Right ventricle myocardium superior (tissue), 1 donor: Measurements from ENCODE around the gene FBN3. TPM values are rescaled to one million over a fixed set of nuclear protein-coding genes. Genes with fewer than 3 reads are reported as not detected.
A peak's percentile ranks its signal among the peaks of the same experiment; 100 is the strongest.

Source experiments
- ATAC-seq: fragments of 200-7000 bp; cut with Tn5 transposase; one replicate; pipeline ENCODE4 v1.9.1; 2020; ENCODE audit warnings: mild to moderate bottlenecking; ENCODE audit not compliant: poor library complexity
- DNase-seq: peaks from one replicate; pipeline ENCODE4 v3.0.0-alpha.2; 2020
- intact Hi-C: fragments of 100-400 bp; cut with DNase I; formaldehyde crosslinking; loops from one replicate; pipeline ENCODE4 v1.11.2; 2022
- total RNA-seq: library from RNA; stranded (reverse); fragmentation: NEBNext Ultra II Directional; extraction: Animal tissue kit (Norgen Biotek cat#: 25700); gene quantifications from one replicate; pipeline ENCODE4 v1.2.1, GENCODE V29; 2021
- donor health status: DM: no; HTN: yes; CAD: no; lungs with severe emphysema.

The FBN3 gene
- total RNA-seq, 1 donor from 2014 or later: not detected

DNA sequence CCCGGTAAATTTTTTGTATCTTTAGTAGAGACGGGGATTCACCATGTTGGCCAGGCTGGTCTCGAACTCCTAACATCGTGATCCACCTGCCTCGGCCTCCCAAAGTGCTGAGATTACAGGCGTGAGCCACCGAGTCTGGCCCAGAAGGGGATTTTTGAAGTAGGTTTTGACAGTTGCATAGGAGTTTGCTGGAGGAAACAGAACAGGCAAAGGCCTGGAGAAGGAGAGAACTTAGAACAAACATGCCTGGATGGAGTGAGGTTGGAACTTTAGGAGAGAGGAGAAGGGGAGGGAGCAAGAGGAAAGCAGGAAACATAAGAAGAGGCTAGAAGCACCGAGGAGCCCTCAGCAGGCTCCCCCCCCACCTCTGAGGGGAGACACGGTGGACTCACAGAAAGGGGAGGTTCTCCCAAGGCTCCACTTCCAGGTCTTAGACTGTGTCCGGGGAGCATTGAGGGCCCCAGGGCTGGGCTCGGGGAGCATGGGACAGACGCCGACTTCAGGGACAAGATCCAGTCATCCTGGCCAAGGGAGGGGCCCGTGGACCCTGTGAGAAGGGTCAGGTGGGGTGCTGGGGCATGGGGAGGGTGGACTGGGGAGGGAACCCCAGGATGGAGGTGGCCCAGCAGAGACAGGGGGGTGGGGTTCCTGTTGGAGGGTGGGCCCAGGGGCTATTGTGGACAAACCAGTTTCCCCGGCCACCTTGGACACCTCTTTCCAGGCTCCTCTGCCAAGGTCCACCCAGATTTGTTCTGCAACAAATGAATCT lies 1.8 kb upstream of the FBN3 start:
- ATAC-seq (no peak), DNase-seq (no peak)
- intact Hi-C loops: loop anchor here (10.0 kb wide), 2 partner anchors 54 to 206 kb away; partner anchors contain the start of genes CERS4 and TIMM44

GRCh38 chr19:8150178-8150865 lies 930 bp upstream of the FBN3 start:
- intact Hi-C loops: loop anchor here (10.0 kb wide), 2 partner anchors 54 to 206 kb away; partner anchors contain the start of genes CERS4 and TIMM44
- ATAC-seq (no peak), DNase-seq (no peak)

DNA sequence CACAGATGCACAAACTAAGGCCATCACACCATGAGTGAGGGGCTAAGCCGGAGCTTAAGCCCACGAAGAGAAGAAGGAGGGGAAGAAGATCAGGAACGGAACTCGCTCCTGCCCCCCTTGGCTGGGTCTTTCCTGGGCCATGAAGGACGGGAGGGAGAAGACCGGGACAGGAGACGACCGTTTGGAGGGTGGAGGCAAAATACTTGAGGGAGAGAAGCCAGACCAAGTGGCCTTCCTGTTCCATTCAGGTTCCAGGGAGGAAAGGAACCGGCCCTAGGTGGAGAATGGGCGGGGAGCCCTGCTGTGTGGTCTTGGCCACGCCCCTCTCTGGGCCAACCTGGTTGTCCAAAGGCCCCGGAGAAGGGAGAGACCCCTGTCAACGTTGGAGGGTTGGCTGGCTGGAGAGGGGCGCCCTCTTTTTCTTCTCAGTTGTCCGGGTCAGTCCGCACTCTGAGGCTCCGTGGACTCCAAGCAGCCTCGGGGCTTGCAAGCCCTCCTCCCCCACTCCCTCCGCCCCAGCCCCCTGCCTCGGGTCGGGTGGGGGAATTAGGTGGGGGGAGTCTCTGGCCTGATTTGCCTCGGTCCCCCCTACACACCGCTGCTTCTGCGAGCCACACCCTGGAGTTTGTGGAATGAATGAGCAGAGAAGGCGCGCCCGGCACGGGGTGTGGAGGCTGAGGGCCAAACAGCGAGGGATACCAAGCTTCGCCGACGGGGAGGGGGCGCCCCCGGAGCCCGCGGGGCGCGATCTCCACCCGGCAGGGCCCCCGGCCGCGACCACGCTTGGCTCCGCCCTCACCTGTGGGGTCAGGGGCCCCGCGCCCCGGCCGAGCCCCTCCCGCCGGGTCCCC lies 757 bp downstream of the FBN3 start:
- DNase-seq: no peak
- ATAC-seq: no peak
- intact Hi-C loops: no loop called here

DNA sequence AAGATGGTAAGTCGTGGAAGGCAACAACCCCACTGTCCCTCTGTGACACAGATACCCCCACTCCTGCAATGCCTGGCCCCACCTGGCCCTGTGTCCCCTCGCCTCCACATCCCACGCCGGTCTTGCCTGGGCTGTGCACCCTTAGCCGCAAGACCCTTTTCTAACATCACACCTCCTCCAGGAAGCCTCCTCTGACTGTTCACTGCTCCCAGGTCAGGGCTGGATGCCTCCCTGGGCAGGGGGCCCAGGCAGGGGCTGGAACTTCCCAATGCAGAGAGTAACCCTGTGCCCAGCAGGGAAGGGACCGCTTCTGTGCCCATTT lies 1.3 kb downstream of the FBN3 start:
- DNase-seq (no peak), ATAC-seq (no peak)
- intact Hi-C loops: no loop called here

DNA sequence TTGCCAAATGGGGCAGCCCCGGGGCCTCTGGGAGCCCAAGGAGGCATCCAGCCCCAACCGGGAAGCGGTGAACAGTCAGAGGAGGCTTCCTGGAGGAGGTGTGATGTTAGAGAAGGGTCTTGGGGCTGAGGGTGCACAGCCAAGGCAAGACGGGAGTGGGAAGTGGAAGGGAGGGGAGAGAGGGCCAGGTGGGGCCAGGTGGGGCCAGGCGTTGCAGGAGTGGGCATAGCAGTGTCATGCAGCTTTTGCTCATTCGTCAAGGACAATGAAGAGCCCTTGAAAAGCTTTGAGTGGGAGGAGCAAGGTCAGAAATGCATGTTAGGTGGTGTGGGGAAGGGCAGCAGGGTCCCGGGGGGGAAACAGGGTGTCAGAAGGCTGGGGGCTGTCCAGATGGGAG lies 1.8 kb downstream of the FBN3 start:
- intact Hi-C loops: no loop called here
- no peak for ATAC-seq
- no peak for DNase-seq

DNA sequence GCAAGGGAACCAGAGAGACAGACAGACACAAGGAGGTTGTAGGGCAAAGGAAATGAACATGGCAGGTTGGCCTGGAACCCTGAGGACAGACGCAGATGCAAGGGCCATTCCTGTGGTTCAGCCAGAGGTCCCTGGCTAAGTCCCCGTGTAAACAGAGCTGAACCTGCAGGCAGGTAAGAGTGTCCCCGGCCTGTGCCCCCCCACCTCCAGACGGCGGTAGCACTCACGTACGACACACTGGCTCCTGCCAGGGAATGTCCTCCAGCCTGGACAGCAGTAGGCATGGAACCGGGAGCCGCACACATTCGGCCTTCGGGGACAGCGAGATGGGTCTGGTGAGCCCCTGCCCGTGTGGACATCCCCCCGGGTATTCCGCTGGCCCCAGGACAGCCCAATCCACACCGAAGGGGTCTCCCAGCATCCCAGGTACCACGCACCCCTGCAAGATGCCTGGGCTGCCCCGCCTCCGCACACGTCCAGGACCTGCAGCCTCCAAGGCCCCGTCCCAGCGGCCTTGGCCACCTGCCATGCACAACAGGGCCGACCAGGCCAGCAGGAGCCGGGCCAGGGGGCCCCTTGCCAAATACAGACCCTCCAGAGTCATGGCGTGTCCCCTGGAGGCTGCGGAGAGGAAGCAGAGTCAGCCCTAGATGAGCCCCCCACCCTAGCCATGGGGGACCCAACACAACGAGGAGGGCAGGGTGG lies 2.4 kb downstream of the FBN3 start:
- no peak for ATAC-seq
- no peak for DNase-seq
- intact Hi-C loops: no loop called here

DNA sequence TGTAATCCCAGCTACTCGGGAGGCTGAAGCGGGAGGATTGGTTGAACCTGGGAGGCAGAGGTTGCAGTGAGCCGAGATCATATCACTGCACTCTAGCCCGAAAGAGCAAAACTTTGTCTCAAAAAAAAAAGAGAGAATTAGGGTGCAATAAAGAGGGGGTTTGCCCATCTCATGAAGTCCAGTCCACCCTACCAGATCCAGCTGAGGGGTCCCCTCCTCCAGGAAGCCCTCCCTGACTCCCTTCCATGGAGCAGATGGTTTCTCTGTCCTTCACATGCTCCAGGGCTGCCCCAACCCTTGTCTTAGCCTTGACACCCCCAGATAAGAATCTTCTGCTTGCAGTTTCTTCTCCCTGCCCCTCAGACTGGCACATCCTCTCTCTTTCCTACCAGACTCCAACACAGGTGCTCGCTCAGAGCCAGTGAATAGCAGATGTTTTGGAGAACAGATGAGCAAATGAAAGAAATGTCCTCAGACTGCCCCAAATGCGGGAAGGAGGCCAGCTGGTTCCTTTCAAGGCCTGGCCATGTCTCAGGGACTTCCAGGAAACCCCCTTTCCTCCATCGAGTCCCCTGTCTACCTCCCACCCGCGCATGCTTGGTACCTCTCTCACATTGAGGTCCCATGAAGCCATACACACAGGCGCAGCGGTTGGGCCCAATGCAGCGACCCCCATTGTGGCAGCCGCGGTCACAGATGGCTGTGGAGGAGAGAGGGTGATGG lies 5.0 kb downstream of the FBN3 start:
- no peak for DNase-seq
- ATAC-seq: no peak
- intact Hi-C loops: no loop called here

DNA sequence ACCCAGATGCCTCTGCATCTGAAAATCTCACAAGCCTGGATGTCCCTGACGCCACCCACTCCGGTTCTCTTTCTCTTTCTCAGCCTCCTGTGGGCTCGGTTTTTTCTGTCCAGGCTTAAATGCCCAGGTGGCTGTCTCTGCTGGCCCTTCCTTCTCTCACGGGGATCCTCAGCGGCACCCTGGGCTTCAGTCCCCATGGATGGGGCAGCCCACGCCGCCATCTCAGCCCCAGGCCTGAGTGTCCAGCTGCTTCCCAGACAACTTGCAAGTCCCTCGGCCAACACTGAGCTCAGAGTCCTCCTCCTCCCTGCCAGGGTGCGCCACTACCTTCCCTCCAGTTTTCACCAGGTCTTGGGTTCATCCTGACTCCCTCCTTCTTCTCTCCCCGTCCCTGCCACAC lies 6.4 kb downstream of the FBN3 start:
- DNase-seq: no peak
- intact Hi-C loops: no loop called here
- ATAC-seq: no peak

- intact Hi-C loops: no loop called here
- no peak for ATAC-seq
- no peak for DNase-seq
Observed at GRCh38 chr19:8142513-8142900, 6.9 kb downstream of the FBN3 start.

GRCh38 chr19:8141726-8142512 lies 7.5 kb downstream of the FBN3 start:
- no peak for DNase-seq
- no peak for ATAC-seq
- intact Hi-C loops: no loop called here

GRCh38 chr19:8138201-8138600 lies 11.2 kb downstream of the FBN3 start:
- no peak for DNase-seq
- no peak for ATAC-seq
- intact Hi-C loops: no loop called here

- intact Hi-C loops: no loop called here
- no peak for ATAC-seq
Observed at GRCh38 chr19:8137425-8137824, 12.0 kb downstream of the FBN3 start.

DNA sequence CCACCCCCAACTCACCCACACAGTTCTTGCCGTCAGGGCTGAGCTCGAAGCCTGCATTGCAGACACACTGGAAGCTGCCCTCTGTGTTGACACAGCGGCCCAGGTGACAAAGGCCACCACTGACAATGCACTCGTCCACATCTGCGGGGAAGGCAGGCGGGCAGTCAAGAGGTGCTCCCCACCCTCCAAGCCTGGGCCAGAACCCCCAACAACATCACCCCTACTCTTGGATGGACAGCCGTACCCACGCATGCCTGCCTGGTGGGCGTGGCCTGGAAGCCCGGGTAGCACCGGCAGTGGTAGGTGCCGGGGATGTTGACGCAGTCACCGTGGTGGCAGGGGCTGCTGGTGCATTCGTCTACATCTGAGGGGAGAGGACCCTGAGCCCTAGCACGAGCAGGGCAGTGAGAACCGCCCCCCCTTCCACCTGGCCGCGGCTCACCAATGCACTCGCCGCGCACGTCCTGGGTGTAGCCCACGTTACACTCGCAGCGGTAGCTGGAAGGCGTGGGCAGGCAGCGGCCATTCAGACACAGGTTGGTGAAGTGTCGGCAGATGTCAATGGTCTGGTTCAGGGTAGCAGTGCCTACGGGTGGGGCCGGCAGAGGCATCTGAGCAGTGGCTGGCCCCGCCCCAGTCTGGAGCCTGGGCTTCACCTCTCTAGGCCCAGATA lies 13.3 kb downstream of the FBN3 start:
- intact Hi-C loops: no loop called here
- ATAC-seq: no peak

More at GRCh38 chr19:8137425-8137824, 12.0 kb downstream of the FBN3 start:
- no peak for DNase-seq

GRCh38 chr19:8132858-8133458 lies 16.4 kb downstream of the FBN3 start:
- intact Hi-C loops: no loop called here
- ATAC-seq (no peak), DNase-seq (no peak)

More for the DNA sequence above, 13.3 kb downstream of the FBN3 start:
- no peak for DNase-seq

GRCh38 chr19:8131517-8131916 lies 17.9 kb downstream of the FBN3 start:
- intact Hi-C loops: no loop called here
- ATAC-seq: no peak
- no peak for DNase-seq

DNA sequence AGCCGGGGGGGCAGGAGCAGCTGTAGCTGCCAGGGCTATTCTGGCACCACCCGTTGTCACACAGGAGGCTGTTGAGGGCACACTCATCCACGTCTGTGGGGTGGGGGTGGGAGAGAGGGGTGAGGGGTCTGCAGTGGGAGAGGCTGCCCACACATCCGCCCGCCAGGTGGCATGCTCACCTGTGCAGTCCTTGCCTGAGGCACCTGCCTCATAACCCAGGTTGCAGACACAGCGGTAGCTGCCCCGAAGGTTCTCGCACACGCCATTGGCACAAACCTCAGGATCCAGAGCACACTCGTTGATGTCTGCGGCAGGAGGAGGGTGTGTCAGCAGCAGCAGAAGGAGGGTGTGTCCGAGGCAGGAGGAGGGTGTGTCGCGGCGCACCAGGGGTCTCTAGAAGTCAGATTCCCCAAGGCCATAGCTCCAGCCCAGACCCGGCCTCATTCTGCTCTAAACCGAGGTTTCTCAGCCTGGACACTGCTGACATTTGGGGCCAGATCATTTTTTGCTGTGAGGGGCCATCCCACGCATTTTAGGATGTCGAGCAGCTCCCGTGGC lies 20.3 kb downstream of the FBN3 start:
- ATAC-seq (no peak), DNase-seq (peak; percentile 13)
- intact Hi-C loops: no loop called here
